ENCODE results near the gene N4BP2.

- no peak for TF ChIP-seq POLR2AphosphoS5 (IDR thresholded peaks at IDR 0.05; ENCODE audit: borderline replicate concordance, low read depth, low read length)
- no peak for TF ChIP-seq EZH2 (IDR thresholded peaks at IDR 0.05)
These were observed 62.7 kb downstream of the N4BP2 start for GRCh38 chr4:40119344-40119743.

Measured in SK-N-MC (cell line).